Loucy (cell line): ENCODE data around the gene MRTFB.

ENCODE experiments used
- EZH2phosphoT487 ChIP-seq: fragments of 200-600 bp; IDR thresholded peaks from 2 replicates; pipeline ENCODE4 v1.6.1; 2018; ENCODE audit warnings: antibody characterized with exemption, mild to moderate bottlenecking, moderate library complexity, borderline replicate concordance
- TF ChIP-seq, protein P1 (sequence below): fragments of 200-600 bp; sonication (generic); conservative IDR thresholded peaks from 2 replicates; pipeline ENCODE4 v1.5.1; 2014; ENCODE audit warnings: mild to moderate bottlenecking, antibody characterized with exemption, low read length

- TF ChIP-seq, protein P1, sequence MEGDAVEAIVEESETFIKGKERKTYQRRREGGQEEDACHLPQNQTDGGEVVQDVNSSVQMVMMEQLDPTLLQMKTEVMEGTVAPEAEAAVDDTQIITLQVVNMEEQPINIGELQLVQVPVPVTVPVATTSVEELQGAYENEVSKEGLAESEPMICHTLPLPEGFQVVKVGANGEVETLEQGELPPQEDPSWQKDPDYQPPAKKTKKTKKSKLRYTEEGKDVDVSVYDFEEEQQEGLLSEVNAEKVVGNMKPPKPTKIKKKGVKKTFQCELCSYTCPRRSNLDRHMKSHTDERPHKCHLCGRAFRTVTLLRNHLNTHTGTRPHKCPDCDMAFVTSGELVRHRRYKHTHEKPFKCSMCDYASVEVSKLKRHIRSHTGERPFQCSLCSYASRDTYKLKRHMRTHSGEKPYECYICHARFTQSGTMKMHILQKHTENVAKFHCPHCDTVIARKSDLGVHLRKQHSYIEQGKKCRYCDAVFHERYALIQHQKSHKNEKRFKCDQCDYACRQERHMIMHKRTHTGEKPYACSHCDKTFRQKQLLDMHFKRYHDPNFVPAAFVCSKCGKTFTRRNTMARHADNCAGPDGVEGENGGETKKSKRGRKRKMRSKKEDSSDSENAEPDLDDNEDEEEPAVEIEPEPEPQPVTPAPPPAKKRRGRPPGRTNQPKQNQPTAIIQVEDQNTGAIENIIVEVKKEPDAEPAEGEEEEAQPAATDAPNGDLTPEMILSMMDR: no peak
- TF ChIP-seq EZH2phosphoT487: no peak
Measured at GRCh38 chr16:14087181-14087580, 16.1 kb downstream of the MRTFB start.
